ENCODE data around the gene CBX1.

Gene CBX1

DNA sequence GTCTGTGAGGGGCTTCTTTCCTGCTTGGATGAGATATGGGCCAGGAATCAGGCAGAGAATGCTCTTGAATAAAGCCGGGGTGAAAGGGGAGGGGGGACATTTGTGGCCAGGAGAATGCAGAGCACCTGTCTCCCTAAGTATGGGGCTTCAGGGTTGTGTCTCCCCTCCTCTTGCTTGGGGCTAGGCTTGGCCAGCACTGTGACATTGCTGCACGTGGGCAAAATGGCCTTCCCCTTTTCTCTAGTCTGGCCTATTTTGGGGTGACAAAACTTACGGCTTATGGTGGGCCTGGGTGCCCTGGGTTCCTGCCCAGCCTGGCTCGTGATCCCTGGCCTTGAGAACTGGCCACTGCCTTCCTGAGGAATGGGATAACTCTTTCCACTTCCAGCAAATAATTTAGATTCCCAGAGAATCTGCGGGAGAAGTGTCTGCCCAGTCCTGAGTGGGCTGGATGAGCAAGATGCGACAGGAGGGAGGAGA is 47.5 kb downstream of the CBX1 start:
- Histone ChIP-seq H3K4me3 (peak overlapping the region; percentile 78 to 87), H3K36me3 (peaks cover 36 to 59% (median 38%) of the 10 kb centered on the region in 3 donors)
- intact Hi-C loops (cut with DNase I; ENCODE audit: low total_unique reads): no loop called here

DNA sequence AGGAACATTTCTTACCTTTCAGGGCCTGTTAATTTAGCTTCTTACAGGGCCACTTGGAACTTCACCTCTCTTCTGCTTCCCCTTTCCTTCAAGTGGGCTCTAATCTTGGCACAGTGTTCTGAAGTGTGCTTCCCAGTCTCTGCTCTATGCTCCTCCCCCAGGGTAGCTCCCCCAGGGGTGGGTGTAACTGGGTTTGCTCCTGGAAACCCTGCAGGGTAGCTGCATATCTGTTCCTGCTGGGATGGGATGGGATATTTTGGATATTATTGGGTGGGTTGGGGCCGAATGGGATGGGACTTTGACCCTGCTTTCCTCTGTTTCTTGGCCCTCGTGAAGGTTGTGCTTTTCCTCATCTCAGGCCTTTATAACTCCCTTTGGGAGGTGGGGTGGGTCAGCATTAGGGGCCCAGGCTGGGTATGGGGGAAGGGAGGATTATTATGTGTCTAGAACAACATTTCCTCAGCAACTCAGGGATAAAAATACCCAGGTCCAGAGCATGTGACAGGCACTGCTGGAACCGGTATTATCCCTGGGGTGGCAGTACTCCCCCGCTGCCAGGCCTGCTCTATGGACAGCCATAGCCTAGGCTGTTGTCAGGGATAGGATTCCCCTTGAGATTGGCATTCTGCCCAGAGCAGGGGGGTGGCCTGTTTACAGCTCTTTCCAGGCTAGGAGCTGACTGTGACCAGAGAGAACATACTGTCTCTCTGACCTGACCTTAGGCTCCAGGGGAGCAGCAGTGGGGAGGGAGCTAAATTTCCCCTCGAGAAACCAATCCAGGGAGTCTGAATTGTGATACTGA is 48.1 kb downstream of the CBX1 start:
- peaks cover 15 to 69% (median 64%) of the 10 kb centered on the region in 4 donors for H3K4me1 ChIP-seq
- no peaks in the 10 kb centered on the region for H3K27me3 ChIP-seq
- no peaks in the 10 kb centered on the region for H3K9me3 ChIP-seq
- peak; percentile 88 to 93 for DNase-seq
- peak overlapping the region; percentile 78 to 87 for H3K4me3 ChIP-seq
- H3K36me3 ChIP-seq: peaks cover 29 to 53% (median 32%) of the 10 kb centered on the region in 3 donors
- intact Hi-C loops (cut with DNase I; ENCODE audit: low total_unique reads): no loop called here
- TF ChIP-seq, protein P1, sequence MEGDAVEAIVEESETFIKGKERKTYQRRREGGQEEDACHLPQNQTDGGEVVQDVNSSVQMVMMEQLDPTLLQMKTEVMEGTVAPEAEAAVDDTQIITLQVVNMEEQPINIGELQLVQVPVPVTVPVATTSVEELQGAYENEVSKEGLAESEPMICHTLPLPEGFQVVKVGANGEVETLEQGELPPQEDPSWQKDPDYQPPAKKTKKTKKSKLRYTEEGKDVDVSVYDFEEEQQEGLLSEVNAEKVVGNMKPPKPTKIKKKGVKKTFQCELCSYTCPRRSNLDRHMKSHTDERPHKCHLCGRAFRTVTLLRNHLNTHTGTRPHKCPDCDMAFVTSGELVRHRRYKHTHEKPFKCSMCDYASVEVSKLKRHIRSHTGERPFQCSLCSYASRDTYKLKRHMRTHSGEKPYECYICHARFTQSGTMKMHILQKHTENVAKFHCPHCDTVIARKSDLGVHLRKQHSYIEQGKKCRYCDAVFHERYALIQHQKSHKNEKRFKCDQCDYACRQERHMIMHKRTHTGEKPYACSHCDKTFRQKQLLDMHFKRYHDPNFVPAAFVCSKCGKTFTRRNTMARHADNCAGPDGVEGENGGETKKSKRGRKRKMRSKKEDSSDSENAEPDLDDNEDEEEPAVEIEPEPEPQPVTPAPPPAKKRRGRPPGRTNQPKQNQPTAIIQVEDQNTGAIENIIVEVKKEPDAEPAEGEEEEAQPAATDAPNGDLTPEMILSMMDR (IDR thresholded peaks at IDR 0.05): no peak
- peak overlapping the region; percentile 94 to 95 for H3K27ac ChIP-seq

More for the DNA sequence above, 47.5 kb downstream of the CBX1 start:
- Histone ChIP-seq H3K9me3 (no peaks in the 10 kb centered on the region), H3K27me3 (no peaks in the 10 kb centered on the region), H3K4me1 (peaks cover 15 to 69% (median 64%) of the 10 kb centered on the region in 4 donors), H3K27ac (peak overlapping the region; percentile 94 to 95)
- no peak for DNase-seq
- TF ChIP-seq, protein P1 (IDR thresholded peaks at IDR 0.05): no peak

- TF ChIP-seq, protein P1 (IDR thresholded peaks at IDR 0.05): peak in 1 of 2 experiments; percentile 9
- peak overlapping the region; percentile 94 to 95 for H3K27ac ChIP-seq
- H3K4me3 ChIP-seq: peak overlapping the region; percentile 78 to 87
- DNase-seq: peak; percentile 81 to 85
- peaks cover 16 to 40% (median 19%) of the 10 kb centered on the region in 3 donors for H3K36me3 ChIP-seq
- H3K9me3 ChIP-seq: no peaks in the 10 kb centered on the region
- H3K27me3 ChIP-seq: no peaks in the 10 kb centered on the region
- intact Hi-C loops (cut with DNase I; ENCODE audit: low total_unique reads): no loop called here
- peaks cover 15 to 72% (median 66%) of the 10 kb centered on the region in 4 donors for H3K4me1 ChIP-seq
Observed at GRCh38 chr17:48051706-48052486, 49.4 kb downstream of the CBX1 start.

DNA sequence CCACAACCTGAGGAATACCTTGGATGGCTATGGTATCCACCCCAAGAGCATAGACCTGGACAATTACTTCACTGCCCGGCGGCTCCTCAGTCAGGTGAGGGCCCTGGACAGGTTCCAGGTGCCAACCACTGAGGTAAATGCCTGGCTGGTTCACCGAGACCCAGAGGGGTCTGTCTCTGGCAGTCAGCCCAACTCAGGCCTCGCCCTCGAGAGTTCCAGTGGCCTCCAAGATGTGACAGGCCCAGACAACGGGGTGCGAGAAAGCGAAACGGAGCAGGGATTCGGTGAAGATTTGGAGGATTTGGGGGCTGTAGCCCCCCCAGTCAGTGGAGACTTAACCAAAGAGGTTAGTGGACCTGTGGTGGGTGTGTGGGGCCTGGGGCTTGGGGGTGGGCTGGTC is 50.0 kb downstream of the CBX1 start:
- intact Hi-C loops (cut with DNase I; ENCODE audit: low total_unique reads): no loop called here
- no peak for DNase-seq
- Histone ChIP-seq H3K36me3 (peaks cover 10 to 34% (median 13%) of the 10 kb centered on the region in 3 donors), H3K4me3 (peak overlapping the region; percentile 78 to 87), H3K4me1 (peaks cover 15 to 79% (median 71%) of the 10 kb centered on the region in 4 donors), H3K9me3 (no peaks in the 10 kb centered on the region), H3K27me3 (no peaks in the 10 kb centered on the region), H3K27ac (peak overlapping the region; percentile 94 to 95)
- TF ChIP-seq, protein P1 (IDR thresholded peaks at IDR 0.05): no peak

GRCh38 chr17:48048384-48049126 is 52.7 kb downstream of the CBX1 start:
- H3K36me3 ChIP-seq: peaks cover 0 to 17% (median 8%) of the 10 kb centered on the region in 3 donors
- H3K27me3 ChIP-seq: no peaks in the 10 kb centered on the region
- H3K4me1 ChIP-seq: peaks cover 15 to 65% (median 51%) of the 10 kb centered on the region in 4 donors
- H3K4me3 ChIP-seq: peak overlapping the region; percentile 78 to 87
- intact Hi-C loops (cut with DNase I; ENCODE audit: low total_unique reads): no loop called here
- H3K9me3 ChIP-seq: no peaks in the 10 kb centered on the region
- TF ChIP-seq, protein P1 (IDR thresholded peaks at IDR 0.05): peak in 1 of 2 experiments; percentile 13
- peak overlapping the region; percentile 94 to 95 for H3K27ac ChIP-seq
- peak; percentile 94 to 97 for DNase-seq
